HG02943 (cell line): ENCODE measurements around the gene AOPEP.
"Not testable (repeated sequence)": the region's sequence is repeated elsewhere in the genome, so short reads cannot be mapped to it uniquely, and the experiment has no call there.

Source experiments
- ATAC-seq: cut with Tn5 transposase; IDR thresholded peaks from one replicate; pipeline ENCODE4 v1.9.1; 2021; ENCODE audit warnings: mild to moderate bottlenecking, low read depth, moderate library complexity; ENCODE audit not compliant: unreplicated experiment

AOPEP gene

GRCh38 chr9:94999832-95000231 lies 273.3 kb downstream of the AOPEP start:
- ATAC-seq = no peak

- no peak for ATAC-seq
Observed at GRCh38 chr9:95000821-95001220, 274.3 kb downstream of the AOPEP start.

- no peak for ATAC-seq
Observed at GRCh38 chr9:95001720-95002119, 275.2 kb downstream of the AOPEP start.

- ATAC-seq = no peak
Observed at GRCh38 chr9:95003689-95004410, 277.4 kb downstream of the AOPEP start.

GRCh38 chr9:95004411-95005277 lies 278.1 kb downstream of the AOPEP start:
- ATAC-seq = no peak

- ATAC-seq = no peak
Observed at GRCh38 chr9:95005278-95006143, 279.0 kb downstream of the AOPEP start.

- ATAC-seq = no peak
Observed at GRCh38 chr9:95007226-95007869, 280.8 kb downstream of the AOPEP start.

- no peak for ATAC-seq
Observed at GRCh38 chr9:95008151-95008771, 281.8 kb downstream of the AOPEP start.

- no peak for ATAC-seq
Observed at GRCh38 chr9:95009459-95009858, 283.0 kb downstream of the AOPEP start.

DNA sequence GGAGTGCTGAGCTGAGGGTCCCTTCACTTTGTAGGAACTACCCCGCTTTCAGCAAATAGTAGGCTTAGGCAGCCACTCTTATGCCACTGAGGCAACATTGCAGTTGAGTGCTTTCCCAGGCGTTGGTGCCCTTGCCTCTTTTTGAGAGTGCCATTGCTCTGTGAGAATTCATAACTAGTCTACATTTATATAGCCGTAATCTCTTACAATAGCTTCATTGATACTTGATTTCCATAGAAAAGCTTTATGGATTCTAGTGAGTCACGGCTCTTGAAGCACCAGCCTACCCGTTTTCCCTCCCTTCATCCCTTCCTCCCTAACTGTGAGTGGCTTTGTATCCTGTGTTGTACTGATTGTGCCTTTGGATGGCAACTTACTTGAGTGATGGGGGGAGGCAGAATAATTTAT lies 283.9 kb downstream of the AOPEP start:
- ATAC-seq = no peak

GRCh38 chr9:95012035-95012708 lies 285.7 kb downstream of the AOPEP start:
- no peak for ATAC-seq

GRCh38 chr9:95012902-95013301 lies 286.4 kb downstream of the AOPEP start:
- ATAC-seq = no peak

GRCh38 chr9:95014917-95015316 lies 288.4 kb downstream of the AOPEP start:
- no peak for ATAC-seq

DNA sequence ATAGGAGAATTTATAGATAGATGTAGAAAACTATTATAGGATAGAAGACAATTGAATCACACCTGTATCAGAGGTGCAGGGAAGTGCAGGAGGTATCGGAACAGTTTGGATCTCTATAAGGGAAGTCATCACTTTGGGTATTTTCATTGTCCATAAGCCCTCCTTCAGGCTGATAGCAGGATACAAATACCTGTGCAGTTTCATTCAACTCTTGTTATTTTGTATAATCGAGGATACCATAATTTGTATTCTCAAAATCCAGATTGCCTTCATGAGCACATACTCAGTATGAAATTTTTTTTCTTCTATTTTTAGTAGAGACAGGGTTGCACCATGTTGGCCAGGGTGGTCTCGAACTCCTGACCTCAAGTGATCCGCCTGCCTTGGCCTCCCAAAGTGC lies 289.1 kb downstream of the AOPEP start:
- no peak for ATAC-seq

- no peak for ATAC-seq
Observed at GRCh38 chr9:95017062-95017461, 290.6 kb downstream of the AOPEP start.

GRCh38 chr9:95017661-95018060 lies 291.2 kb downstream of the AOPEP start:
- no peak for ATAC-seq

DNA sequence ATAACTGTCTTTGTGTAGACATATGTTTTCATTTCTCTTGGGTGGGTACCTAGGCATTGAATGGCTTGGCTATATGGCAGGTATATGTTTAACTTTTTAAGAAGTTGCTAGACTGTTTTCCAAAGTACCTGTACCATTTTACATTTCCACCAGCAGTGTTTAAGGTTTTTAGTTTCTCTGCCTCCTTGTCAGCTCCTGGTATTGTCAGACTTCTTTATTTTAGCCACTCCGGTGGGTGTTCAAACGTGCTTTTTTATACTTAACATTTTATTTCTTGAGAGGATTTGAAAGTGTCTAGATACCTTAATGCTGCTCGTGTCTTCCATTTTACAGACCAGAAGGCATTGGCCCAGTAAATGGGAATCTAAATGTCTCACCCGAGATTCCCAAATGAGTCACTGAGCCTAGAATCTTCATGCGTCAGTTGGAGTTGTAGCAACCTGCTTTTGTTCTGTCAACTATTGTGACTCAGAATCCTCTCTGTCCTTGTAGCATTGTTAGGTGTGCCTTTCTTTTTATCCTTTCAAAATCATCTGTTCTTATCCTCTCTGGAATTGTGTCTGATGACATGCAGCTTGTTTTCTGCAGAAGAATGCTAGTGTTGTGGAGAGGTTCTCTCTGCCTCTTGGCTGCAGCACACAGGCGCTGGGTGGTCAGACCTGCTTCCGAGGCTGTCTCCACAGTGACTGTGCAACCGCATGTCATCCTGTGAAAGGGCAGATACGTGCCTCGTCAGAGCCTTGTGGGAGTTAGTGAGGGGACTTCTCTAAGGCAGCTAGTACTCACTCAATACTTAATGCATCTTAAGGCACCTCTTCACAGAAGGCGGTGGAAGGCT lies 291.8 kb downstream of the AOPEP start:
- ATAC-seq = no peak

- ATAC-seq = not testable (repeated sequence)
Observed at GRCh38 chr9:95020644-95021043, 294.1 kb downstream of the AOPEP start.
